Endometrial microvascular endothelial cells (primary cell): ENCODE results near the gene NEUROD4. TPM values are rescaled to one million over a fixed set of nuclear protein-coding genes. Genes with fewer than 3 reads are reported as not detected.

ENCODE experiments used
- in situ Hi-C: cut with HindIII; loops from 2 replicates; pipeline ENCODE4 v1.10.0; 2017; ENCODE audit warnings: low sequenced_read_pairs, low pct_unique_long_range_greater_than_20kb; ENCODE audit errors: inconsistent ontology term
- total RNA-seq: library from RNA; depleted of rRNA; stranded (reverse); fragments of >200 nt; gene quantifications from one replicate; pipeline ENCODE4 v1.2.3, GENCODE V29; 2015; ENCODE audit errors: inconsistent ontology term

NEUROD4 gene
- total RNA-seq, 1 donor from 2014 or later = not detected

DNA sequence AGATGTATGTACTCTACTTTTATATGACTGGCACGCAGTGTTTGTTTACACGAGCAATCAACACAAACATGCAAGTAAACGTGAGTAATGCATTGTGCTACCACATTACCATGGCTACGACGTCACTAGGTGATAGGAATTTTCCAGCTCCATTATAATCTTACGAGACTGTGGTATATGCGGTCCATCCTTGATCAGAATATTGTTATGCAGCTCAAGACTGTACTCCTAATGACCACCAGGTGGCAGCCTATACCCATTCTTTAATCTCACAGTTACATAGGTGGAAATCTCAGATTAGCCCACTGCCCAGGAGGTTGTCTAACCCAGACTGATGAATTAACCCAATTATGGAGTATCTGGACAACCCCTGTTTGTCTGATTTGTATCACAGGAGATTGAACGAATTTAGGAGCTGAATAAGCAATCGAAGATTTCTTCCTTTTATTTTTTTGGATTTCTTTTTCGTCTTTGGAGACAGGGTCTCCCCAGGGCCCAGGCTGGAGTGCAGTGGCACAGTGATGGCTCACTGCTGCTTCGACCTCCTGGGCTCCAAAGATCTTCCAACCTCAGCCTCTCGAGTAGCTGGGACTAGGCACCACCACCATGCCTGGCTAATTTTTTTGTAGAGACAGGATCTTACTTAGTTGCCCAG, 26.5 kb upstream of the NEUROD4 start:
- in situ Hi-C loops = no loop called here

- in situ Hi-C loops = no loop called here
These were observed 23.6 kb upstream of the NEUROD4 start for GRCh38 chr12:54996205-54996604.

DNA sequence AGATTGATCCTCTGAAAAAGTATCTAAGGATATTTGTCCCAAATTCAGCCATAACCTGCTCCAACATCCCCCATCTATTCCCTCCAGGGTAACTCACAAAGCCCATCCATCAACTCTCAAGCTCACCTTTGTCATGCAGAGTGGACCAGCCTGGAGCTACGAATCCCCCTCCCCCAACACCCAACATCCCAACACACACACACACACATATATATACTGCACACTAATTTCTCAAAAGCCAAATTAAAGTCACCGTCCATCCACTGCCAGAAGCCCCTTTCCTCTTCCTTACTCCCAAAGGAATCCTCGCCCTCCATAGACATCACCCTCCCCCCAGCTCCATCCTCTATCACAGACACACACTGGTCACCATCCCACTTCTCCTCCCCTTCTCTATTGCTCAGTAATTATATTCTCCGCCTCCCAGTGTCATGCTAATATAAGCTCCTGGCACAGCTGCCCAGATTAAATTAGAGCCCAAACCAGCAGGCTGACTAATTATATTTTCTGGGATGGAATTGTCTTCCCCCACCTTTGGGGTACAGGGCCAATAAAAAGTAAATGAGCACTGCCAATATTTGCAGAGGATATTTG, 21.7 kb upstream of the NEUROD4 start:
- in situ Hi-C loops = no loop called here

DNA sequence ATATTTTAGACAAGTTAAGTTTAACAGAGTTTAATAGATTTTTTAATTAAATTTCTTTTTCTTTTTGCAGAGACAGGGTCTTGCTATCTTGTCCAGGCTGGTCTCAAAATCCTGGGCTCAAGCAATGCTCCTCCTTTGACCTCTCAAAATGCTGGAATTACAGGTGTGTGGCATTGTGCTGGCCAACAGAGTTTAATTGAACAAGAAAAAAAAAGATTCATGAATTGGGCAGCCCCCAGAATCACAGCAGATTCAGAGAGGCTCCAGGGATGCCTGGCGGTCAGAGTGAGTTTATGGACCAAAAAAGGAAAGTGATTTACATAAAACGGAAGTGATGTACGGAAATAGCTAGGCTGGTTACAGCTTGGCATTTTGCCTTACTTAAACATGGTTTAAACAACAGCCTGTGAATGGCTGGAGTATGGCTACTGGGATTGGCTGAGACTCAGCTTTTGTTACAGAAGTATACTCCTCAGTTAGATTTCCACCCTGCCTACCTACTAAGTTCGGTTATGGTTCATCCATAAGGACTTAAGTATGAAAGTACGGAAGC, 20.7 kb upstream of the NEUROD4 start:
- in situ Hi-C loops = no loop called here

GRCh38 chr12:55001198-55001868, 18.4 kb upstream of the NEUROD4 start:
- in situ Hi-C loops = no loop called here

DNA sequence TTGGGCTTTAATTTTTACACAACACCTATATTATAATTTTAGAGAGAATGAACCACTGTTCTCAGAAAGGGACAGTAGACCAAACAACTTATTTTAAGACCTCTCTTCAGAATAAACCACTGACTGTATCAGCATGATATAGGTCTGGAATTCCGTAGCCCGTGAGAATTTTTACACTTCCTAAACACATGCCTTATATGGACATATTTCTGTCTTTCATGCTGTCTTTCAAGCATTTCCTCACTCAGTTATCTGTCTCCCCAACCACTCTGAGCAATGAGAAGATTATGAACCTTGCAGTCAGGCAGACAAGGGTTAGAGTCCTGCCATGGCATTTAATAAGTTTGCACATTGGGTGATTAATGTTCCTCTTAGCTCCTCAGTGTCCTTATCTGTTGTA, 17.4 kb upstream of the NEUROD4 start:
- in situ Hi-C loops = no loop called here

DNA sequence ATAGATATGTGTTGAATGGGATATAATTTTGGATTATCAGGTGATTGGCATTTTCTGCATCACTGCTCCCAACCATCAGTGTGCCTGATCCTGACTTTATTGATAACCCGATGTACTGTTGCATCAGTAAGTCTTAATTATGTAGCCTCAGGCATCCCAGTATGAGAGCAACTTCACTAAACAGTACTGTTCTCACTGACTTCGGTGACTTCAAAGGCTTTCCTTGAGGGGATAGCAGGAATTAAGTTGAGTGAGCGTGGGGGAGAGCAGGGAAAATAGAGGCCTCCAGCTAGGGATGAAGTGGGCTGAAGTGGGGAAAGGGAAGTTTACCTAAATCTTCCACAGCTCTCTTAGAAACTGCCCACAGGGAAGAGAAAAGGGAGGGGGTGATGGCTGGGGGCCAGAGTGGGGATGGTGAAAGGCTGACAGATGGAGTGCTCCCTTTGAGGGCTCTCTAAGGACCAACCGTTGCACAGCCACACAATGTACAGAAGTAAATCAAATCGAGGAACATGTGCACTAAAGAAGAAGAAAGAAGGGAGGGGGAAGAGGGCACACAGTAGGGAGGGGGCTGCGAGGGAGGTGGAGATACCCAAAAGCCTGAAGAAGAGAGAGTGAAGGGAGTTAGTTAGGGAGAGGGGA, 10.7 kb upstream of the NEUROD4 start:
- in situ Hi-C loops = no loop called here

GRCh38 chr12:55017416-55017925, 2.3 kb upstream of the NEUROD4 start:
- in situ Hi-C loops = no loop called here

- in situ Hi-C loops = no loop called here
These were observed 4.8 kb downstream of the NEUROD4 start for GRCh38 chr12:55024575-55024974.

DNA sequence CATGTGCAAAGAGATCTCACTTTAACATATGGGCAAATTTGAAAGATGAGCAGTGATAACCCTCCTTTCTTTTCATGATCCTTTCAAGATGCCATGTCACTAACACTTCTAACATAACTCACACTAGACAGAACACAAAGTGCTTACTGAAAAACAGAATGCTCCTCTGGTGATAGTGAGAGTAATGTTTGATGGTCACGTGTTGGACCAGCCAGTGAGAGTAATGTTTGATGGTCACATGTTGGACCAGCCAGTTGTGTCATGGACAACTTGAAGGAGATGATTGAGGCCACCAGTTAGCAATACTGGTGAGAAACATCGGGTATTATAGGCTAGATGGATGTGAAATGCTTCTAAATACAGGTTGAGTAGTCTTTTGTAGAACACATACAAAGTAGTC, 5.7 kb downstream of the NEUROD4 start:
- in situ Hi-C loops = no loop called here

- in situ Hi-C loops = no loop called here
These were observed 14.4 kb downstream of the NEUROD4 start for GRCh38 chr12:55034218-55034617.

- in situ Hi-C loops = no loop called here
These were observed 16.7 kb downstream of the NEUROD4 start for GRCh38 chr12:55036326-55037115.

- in situ Hi-C loops = no loop called here
These were observed 17.7 kb downstream of the NEUROD4 start for GRCh38 chr12:55037351-55037987.

GRCh38 chr12:55039395-55040354, 19.9 kb downstream of the NEUROD4 start:
- in situ Hi-C loops = no loop called here

DNA sequence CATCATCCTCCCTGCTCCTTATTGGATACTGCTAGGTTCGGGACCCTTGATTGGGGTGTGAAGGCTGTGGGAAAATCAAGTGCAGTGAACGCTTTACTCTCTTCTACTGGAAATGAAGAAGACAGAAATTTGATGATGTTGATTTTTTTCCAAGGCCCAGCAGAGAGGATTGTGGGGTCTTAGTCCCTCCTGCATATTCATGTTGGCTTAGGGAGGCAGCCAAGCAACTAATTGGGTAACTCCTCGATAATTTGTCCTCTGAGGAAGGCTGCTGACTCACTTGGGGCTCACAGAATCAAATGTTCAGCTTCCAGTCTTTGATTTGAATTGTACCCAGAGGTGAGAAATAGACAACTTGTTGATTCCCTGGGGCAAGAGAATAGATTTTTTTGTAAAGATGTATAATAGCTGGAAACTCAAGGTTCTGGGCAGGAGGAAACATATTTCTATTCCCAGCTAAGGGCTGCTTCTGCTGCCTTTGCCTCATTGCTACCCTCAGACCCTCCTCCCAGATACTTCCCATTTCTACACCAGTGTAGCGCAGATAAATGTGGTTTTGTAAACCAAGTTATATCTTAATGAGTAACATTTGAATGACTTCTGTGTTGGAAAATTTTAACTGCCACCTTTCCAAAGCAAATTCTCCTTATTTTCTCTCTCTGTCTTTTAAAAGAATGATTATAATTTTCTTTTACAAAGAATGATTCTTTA, 21.7 kb downstream of the NEUROD4 start:
- in situ Hi-C loops = no loop called here

DNA sequence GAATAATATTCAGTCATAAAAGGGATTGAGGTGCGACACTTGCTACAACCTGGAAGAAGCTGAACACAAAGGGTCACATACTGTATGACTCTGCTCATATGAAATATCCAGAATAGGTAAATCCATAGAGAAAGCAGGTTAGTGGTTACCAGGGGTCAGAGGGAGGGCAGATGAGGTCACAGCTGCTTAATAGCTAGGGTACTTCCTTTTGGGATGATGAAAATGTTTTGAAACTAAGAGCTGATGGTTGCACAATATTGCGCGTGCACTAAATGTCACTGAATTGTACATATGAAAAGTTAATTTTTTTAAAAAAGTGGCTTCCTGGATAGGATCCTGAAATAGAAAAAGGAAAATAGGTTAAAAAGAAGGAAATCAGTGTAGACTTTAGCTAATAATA, 23.8 kb downstream of the NEUROD4 start:
- in situ Hi-C loops = no loop called here

GRCh38 chr12:55044135-55044534, 24.4 kb downstream of the NEUROD4 start:
- in situ Hi-C loops = no loop called here
